Forelimb muscle (tissue), 1 donor: ENCODE data around the gene GSG1L. TPM values are rescaled to one million over a fixed set of nuclear protein-coding genes. Genes with fewer than 3 reads are reported as not detected.
"Not testable (repeated sequence)": the region's sequence is repeated elsewhere in the genome, so short reads cannot be mapped to it uniquely, and the experiment has no call there.

Source experiments
- DNase-seq: peaks from one replicate; pipeline ENCODE4 v3.0.0-alpha.2; 2013; ENCODE audit warnings: low read depth
- polyA plus RNA-seq: library from polyadenylated mRNA; unstranded; fragments of 120-200 nt; gene quantifications from one replicate; pipeline ENCODE4 v1.2.1, GENCODE V29; 2013; ENCODE audit not compliant: insufficient read length

The GSG1L gene
- polyA plus RNA-seq, 1 donor: 2.0 TPM

- no peak for DNase-seq
These were observed 305.0 kb downstream of the GSG1L start for GRCh38 chr16:27758544-27758943.

- DNase-seq: no peak
These were observed 307.1 kb downstream of the GSG1L start for GRCh38 chr16:27756206-27756970.

- DNase-seq: no peak
These were observed 308.5 kb downstream of the GSG1L start for GRCh38 chr16:27754788-27755690.

- DNase-seq: no peak
These were observed 310.0 kb downstream of the GSG1L start for GRCh38 chr16:27753563-27753962.

- DNase-seq: no peak
These were observed 311.3 kb downstream of the GSG1L start for GRCh38 chr16:27752241-27752640.

- DNase-seq: no peak
These were observed 311.8 kb downstream of the GSG1L start for GRCh38 chr16:27751676-27752075.

- DNase-seq: no peak
These were observed 312.3 kb downstream of the GSG1L start for GRCh38 chr16:27751233-27751632.

GRCh38 chr16:27749946-27750345, 313.6 kb downstream of the GSG1L start:
- no peak for DNase-seq

GRCh38 chr16:27749547-27749875, 314.0 kb downstream of the GSG1L start:
- DNase-seq: no peak

- DNase-seq: no peak
These were observed 314.5 kb downstream of the GSG1L start for GRCh38 chr16:27748868-27749546.

GRCh38 chr16:27747946-27748345, 315.6 kb downstream of the GSG1L start:
- DNase-seq: no peak

- DNase-seq: no peak
These were observed 317.2 kb downstream of the GSG1L start for GRCh38 chr16:27746076-27746855.

GRCh38 chr16:27745348-27745747, 318.2 kb downstream of the GSG1L start:
- DNase-seq: no peak

- DNase-seq: no peak
These were observed 319.6 kb downstream of the GSG1L start for GRCh38 chr16:27743963-27744362.

- DNase-seq: not testable (repeated sequence)
These were observed 320.5 kb downstream of the GSG1L start for GRCh38 chr16:27743001-27743400.

GRCh38 chr16:27742333-27742732, 321.2 kb downstream of the GSG1L start:
- no peak for DNase-seq

- no peak for DNase-seq
These were observed 322.9 kb downstream of the GSG1L start for GRCh38 chr16:27740496-27741201.

GRCh38 chr16:27739606-27740357, 323.7 kb downstream of the GSG1L start:
- DNase-seq: no peak

- no peak for DNase-seq
These were observed 324.9 kb downstream of the GSG1L start for GRCh38 chr16:27738596-27738995.
